ENCODE results near the gene CLTC.
"Not testable (repeated sequence)": the region's sequence is repeated elsewhere in the genome, so short reads cannot be mapped to it uniquely, and the experiment has no call there.

Gene CLTC

DNA sequence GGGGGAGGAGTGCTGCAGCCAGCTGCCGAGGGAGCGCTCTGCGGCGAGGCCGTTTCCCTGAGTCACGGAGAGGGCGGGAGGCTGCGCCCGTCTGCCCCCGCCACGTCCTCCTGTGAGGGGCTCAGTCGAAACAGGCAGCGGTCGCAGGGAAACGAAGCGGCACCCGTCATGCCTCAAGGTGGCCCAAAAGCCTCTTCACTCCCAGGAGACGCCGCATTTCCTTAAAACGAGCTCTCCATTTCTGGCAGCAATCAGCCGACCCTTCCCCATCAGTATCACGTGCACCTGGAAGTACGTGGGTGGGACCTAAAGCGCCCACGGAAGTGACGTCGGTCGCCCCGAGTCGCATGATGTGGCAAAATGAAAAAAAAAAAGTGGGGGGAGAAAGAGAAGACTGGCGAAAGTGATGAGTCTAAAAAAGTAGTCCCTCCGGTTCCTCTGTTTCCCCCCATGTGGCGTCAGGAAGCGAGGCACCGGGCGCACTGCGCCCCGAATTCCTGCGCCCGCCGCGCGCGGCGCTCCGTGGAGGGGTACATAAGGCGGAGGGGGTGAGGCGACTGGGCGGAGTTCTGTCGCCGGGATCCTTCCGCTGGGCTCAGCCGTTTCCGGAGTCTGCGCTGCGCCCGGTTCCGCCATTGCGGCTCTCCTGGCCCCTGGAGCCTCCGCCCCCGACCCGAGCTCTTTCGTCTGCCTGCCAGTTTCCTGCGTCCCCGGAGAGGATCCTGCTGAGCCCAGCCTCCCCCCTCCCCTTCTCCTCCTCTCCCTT lies at the start of gene CLTC:
Gene CLTC (plus strand): TSS at position 598 of the 766 bp plus-strand sequence. CDS start 237 bp downstream, outside the sequence.
- peak; percentile 90 for DNase-seq (ENCODE audit: low read depth, low spot score)

DNA sequence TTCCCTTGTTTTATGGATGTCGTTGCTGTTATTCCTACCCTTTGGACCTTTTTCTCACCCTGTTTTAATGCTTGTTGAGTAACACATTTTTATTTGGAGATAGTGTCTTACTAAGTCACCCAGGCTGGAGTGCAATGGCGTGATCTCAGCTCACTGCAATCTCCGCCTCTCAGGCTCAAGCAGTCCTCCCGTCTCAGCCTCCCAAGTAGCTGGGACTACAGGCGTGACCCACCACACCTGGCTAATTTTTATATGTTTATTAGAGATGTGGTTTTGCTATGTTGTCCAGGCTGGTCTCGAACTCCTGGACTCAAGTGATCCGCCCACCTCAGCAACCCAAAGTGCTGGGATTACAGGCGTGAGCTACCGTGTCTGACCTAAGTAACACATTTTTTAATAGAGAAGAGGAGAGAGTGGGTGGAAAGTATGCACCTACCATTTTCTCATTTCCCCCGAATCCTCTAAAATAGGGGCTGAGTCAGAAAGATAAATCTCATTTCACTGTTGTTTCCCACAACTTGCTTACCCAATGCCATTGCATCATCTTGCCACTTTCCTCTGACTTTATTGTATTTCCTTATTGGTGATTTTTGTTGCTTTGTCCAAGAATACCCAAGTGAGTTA lies 47.3 kb upstream of the CLTC start:
- DNase-seq (ENCODE audit: low read depth, low spot score), result no peak

DNA sequence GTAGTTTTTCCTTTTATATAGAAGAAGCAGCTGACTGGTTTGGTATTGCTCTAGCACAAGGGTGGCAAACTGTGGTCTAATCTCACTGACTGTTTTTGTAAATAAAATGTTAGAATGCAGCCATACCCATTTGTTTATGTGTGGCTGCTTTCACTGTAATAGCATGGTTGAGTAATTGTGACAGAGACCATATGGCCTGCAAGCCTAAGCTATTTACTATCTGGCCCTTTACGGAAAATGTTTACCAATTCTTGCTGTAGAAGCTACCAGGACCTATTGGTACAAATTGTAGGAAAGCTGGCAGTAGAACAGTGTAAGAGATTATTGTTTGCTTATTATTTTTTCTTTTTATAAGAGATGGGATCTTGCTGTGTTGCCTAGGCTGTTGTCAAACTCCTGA lies 35.5 kb upstream of the CLTC start:
- not testable (repeated sequence) for DNase-seq (ENCODE audit: low read depth, low spot score)

GRCh38 chr17:59600169-59600568 lies 19.5 kb upstream of the CLTC start:
- DNase-seq (ENCODE audit: low read depth, low spot score), result no peak

DNA sequence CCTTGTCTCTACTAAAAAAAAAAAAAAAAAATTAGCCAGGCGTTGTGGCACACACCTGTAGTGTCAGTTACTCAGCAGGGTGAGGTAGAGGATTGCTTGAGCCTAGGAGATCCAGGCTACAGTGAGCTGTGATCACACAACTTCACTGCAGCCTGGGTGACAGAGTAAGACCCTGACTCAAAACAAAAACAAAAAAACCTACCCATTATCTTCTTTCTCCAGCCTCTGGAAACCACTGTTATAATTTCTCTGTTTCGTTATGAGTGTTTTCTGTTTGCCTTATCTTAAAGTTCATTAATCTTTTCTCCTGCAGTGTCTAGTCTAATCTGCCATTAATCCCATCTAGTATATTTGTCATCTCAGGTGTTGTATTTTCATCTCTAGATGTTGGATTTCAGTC lies 18.6 kb upstream of the CLTC start:
- no peak for DNase-seq (ENCODE audit: low read depth, low spot score)

DNA sequence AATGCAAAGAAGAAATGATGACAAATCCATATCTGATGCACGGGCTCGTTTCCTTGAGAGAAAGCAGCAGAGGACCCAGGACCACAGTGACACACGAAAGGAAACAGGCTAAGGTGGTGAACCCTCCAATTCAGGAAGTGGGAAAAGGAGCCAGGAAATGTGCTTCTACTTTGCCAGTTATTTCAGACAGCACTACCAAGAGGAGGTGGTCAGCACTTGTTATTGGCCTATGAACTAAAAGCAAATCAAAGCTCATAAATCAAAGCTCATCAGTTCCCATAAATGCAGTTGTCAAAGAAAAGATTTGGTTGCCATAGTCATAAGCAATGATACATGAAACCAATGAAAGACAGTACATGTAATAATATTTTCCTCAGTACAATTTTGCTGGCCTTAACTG lies 12.6 kb upstream of the CLTC start:
- DNase-seq (ENCODE audit: low read depth, low spot score), result no peak

- DNase-seq (ENCODE audit: low read depth, low spot score), result no peak
Measured at GRCh38 chr17:59607817-59608403, 11.8 kb upstream of the CLTC start.

- DNase-seq (ENCODE audit: low read depth, low spot score), result no peak
Measured at GRCh38 chr17:59611503-59611902, 8.2 kb upstream of the CLTC start.

- DNase-seq (ENCODE audit: low read depth, low spot score), result no peak
Measured at GRCh38 chr17:59616253-59616920, 3.3 kb upstream of the CLTC start.

GRCh38 chr17:59617156-59617732 lies 2.5 kb upstream of the CLTC start:
- no peak for DNase-seq (ENCODE audit: low read depth, low spot score)

GRCh38 chr17:59619035-59619297 lies 729 bp upstream of the CLTC start:
- peak; percentile 52 for DNase-seq (ENCODE audit: low read depth, low spot score)

GRCh38 chr17:59620064-59620359 lies 317 bp downstream of the CLTC start:
- DNase-seq (ENCODE audit: low read depth, low spot score), result no peak

- no peak for DNase-seq (ENCODE audit: low read depth, low spot score)
Measured at GRCh38 chr17:59620518-59621259, 994 bp downstream of the CLTC start.

GRCh38 chr17:59621771-59622170 lies 2.1 kb downstream of the CLTC start:
- no peak for DNase-seq (ENCODE audit: low read depth, low spot score)

GRCh38 chr17:59623151-59623550 lies 3.5 kb downstream of the CLTC start:
- DNase-seq (ENCODE audit: low read depth, low spot score), result no peak

DNA sequence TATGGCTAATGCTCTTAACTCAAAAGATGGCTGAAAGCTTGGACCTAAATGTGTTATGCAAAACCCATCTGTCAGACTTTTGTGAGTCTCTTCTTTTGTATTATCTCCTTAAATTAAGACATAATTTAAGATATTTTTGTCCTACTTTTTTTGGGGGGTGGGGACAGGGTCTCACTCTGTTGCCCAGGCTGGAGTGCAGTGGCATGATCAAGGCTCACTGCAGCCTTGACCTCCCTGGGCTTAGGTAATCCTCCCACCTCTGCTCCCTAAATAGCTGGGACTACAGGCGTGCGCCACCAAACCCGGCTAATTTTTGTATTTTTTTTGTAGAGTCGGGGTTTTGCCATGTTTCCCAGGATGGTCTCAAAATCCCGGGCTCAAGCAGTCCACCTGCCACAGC lies 7.1 kb downstream of the CLTC start:
- no peak for DNase-seq (ENCODE audit: low read depth, low spot score)

GRCh38 chr17:59627274-59627673 lies 7.6 kb downstream of the CLTC start:
- DNase-seq (ENCODE audit: low read depth, low spot score), result no peak

- no peak for DNase-seq (ENCODE audit: low read depth, low spot score)
Measured at GRCh38 chr17:59627770-59628171, 8.1 kb downstream of the CLTC start.

DNA sequence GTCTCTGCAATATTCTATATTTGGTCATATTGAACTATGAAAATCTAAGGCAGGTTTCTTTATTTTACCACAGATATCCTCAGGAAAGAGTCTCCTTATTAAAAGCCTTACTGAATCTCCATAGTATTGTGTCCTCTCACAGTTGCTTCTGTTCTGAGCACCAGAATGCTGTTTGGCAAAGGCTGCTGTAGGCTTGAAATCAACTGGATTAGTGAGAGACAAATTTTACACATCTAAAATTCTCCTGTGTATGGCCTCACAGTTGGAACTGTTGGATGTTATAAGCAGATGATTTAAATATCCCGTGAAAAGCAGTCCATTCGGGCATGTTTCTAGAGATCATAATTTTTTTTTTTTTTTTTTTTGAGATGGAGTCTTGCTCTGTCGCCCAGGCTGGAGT lies 9.5 kb downstream of the CLTC start:
- DNase-seq (ENCODE audit: low read depth, low spot score), result no peak

DNA sequence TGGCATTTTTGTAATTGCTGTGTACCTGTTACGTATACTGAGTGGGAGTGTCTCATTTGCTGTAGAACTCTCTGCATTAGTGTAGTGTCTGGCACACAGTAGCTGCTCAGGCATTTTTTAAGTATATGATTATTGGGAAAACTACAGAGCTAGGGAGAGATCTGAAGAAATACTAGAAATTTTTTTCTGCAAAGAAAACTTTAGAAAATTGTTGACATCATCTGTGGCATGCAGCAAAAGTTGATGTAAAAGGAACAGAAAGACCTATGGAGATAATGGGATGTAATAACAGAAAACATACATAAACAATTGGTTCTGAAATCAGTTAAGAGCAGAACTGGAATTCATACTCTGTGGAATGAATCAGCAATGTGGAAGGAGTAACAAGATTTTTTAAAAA lies 11.6 kb downstream of the CLTC start:
- DNase-seq (ENCODE audit: low read depth, low spot score), result no peak

DNA sequence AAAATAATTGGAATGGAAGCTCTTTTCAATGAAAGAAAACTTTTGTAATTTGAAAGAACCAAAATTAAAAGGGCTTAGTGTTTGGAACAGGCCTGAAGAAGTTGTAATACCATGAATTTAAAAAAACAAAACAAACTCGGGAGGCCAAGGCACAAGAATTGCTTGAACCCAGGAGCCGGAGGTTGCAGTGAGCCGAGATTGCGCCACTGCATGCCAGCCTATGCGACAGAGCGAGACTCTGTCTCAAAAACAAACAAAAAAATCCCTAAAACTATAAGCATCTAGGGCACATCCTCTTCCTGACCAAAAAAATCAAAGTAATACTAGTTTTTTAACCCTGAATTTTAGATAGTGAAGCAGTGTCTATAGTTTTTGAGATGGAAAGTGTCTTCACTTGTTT lies 12.7 kb downstream of the CLTC start:
- DNase-seq (ENCODE audit: low read depth, low spot score), result no peak

Measured in iPS DF 19.7 (cell line).